DND-41 (cell line): Measurements from ENCODE around the gene SPECC1.

Source experiments
- EZH2 ChIP-seq: IDR thresholded peaks from 3 replicates; pipeline ENCODE4 v1.6.1; 2012; ENCODE audit warnings: borderline replicate concordance, low read depth, mild to moderate bottlenecking, moderate library complexity, low read length, inconsistent platforms; ENCODE audit not compliant: severe bottlenecking
- TF ChIP-seq, protein P1 (sequence below): IDR thresholded peaks from 2 replicates; pipeline ENCODE4 v1.5.1; 2012; ENCODE audit warnings: borderline replicate concordance, low read length, moderate library complexity, mild to moderate bottlenecking; ENCODE audit not compliant: poor library complexity, severe bottlenecking; ENCODE audit errors: extremely low read depth

DNA sequence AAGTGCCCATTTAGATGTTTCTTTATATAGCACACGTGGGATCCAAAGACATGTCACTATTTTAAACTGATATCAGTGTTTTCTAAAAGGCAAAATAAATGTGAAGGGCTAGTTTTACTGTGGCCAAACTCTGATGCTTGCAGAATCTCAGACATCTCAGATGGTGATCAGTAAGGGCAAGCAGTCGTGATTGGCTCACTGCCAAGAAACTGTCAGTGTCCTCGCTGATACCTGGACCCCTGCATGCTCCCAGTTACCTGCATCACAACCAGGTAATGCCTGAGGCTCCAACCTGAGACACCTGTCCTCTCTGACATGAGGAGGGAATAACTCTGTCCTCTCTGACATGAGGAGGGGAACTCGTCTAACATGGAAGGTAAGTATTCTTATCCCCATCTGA is 114.0 kb downstream of the SPECC1 start:
- TF ChIP-seq, protein P1, sequence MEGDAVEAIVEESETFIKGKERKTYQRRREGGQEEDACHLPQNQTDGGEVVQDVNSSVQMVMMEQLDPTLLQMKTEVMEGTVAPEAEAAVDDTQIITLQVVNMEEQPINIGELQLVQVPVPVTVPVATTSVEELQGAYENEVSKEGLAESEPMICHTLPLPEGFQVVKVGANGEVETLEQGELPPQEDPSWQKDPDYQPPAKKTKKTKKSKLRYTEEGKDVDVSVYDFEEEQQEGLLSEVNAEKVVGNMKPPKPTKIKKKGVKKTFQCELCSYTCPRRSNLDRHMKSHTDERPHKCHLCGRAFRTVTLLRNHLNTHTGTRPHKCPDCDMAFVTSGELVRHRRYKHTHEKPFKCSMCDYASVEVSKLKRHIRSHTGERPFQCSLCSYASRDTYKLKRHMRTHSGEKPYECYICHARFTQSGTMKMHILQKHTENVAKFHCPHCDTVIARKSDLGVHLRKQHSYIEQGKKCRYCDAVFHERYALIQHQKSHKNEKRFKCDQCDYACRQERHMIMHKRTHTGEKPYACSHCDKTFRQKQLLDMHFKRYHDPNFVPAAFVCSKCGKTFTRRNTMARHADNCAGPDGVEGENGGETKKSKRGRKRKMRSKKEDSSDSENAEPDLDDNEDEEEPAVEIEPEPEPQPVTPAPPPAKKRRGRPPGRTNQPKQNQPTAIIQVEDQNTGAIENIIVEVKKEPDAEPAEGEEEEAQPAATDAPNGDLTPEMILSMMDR: no peak
- TF ChIP-seq EZH2: no peak
